ENCODE data around the gene SOX8. TPM values are rescaled to one million over a fixed set of nuclear protein-coding genes. Genes with fewer than 3 reads are reported as not detected.

SOX8 gene
- total RNA-seq, 8 experiments from 2014 or later, result 0.51 to 16.3 (median 4.2) TPM

DNA sequence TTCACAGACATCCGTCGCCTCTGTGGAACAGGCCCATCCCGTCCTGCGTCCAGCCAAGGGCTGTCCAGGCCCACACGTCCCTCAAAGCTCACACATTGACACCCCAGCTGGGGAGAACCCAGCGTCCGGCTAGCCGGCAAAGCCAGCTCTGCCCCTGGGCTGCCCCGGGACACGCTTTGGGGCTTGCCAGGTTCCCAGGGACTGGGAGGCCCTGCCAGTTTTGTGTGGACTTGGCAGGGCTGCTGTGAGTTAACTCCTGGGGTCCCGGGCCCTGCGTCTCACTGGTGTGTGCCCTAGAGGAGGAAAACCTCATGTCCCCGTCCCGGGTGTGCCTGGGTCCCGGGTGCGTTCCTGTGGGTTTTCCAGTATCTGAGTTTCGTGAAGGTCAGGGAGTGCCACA is 6.3 kb downstream of the SOX8 start:
- no peak for ATAC-seq (replicated peaks in 6 of 8)
- in situ Hi-C loops (cut with MboI; ENCODE audit: low pct_unique_long_range_greater_than_20kb in 2 of 9, low sequenced_read_pairs in 9 of 9, unreplicated experiment in 9 of 9), result no loop called here
- no peak overlapping the region for H3K27ac ChIP-seq
- WGBS, 10 experiments, result 50 to 70% methylated on average over 2 of the region's 17 CpGs; no CpG with 5 or more reads in 8 of the 10 experiments
- no peak overlapping the region for H3K4me3 ChIP-seq
- peaks cover 48 to 52% of the 10 kb centered on the region in 2 donors for H3K4me1 ChIP-seq (replicated peaks in 1 of 2)

DNA sequence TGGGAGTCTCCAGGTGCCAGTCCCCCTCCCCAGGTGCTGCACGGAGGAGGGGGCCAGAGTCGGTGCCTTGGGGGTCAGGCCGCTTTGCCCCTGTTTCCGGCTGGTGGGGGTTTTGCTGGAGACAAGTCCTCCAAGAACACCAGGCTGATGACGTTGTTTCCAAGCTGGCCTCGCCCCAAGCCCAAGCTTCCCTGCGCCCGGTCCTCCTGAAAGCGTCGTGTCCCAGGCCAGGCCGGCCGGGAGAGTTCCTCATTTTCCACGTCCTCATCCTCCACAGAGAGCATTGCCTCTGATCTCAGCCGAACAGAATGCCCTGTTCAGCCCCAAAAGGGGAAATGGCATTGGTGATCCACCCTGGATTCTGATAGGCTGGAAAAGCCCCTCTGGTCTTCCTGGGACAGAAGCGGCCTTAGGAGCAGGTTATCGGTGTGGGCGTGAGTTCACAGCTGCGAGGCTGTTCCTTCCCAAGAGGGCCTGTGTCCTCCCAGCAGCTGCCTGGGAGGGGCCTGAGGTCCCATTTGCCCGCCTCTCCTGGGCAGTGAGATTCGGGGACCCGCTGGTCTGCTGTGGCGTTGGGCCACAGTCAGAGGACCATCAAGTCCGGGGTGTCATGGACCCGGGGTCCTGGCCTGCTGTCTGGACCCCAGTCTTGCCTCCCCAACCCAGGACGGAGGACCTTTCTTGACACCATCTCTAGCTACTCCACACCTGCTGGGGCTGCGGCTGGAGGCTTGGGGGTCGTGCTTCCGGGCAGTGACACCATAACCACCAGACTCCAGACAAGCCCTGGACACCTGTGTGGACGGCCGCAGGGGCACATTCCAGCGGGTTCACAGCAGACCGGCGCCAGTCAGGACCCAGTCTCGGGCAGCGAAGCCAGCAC is 7.1 kb downstream of the SOX8 start:
- Histone ChIP-seq H3K4me3 (no peak overlapping the region), H3K4me1 (replicated peaks in 1 of 2) (peaks cover 44 to 49% of the 10 kb centered on the region in 2 donors), H3K27ac (no peak overlapping the region)
- no peak for ATAC-seq (replicated peaks in 6 of 8)
- in situ Hi-C loops (cut with MboI; ENCODE audit: low pct_unique_long_range_greater_than_20kb in 2 of 9, low sequenced_read_pairs in 9 of 9, unreplicated experiment in 9 of 9), result no loop called here
- 20 to 100% (median 55%) methylated on average over 3 to 8 of the region's 35 CpGs; no CpG with 5 or more reads in 6 of the 10 experiments for WGBS, 10 experiments

DNA sequence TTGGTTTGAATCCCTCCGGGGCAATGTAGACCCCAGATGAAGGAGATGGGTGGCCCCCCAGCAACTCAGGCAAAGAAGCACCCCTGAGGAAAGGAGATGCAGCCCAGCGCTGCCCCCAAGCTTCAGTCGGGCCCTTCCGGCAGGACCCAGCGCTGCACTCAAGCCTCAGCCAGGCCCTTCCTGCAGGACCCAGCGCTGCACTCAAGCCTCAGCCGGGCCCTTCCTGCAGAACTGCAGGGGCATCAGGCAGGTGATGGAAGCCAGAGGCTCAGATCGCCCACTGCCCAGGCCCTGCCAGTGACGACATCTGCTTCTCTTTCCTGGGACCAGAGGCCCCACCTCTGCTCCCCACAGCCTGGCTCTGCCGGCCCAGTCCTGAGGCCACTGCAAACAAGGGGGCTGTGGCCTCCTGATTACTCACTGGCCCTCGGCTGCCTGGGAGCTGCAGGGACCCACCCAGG is 7.8 kb downstream of the SOX8 start:
- peaks cover 38 to 45% of the 10 kb centered on the region in 2 donors for H3K4me1 ChIP-seq (replicated peaks in 1 of 2)
- in situ Hi-C loops (cut with MboI; ENCODE audit: low pct_unique_long_range_greater_than_20kb in 2 of 9, low sequenced_read_pairs in 9 of 9, unreplicated experiment in 9 of 9), result no loop called here
- 0 to 59% (median 38%) methylated on average over 1 to 4 of the region's 11 CpGs; no CpG with 5 or more reads in 5 of the 10 experiments for WGBS, 10 experiments
- no peak overlapping the region for H3K27ac ChIP-seq
- peak in 5 of 8 experiments; percentile 16 to 48 (median 27) for ATAC-seq (replicated peaks in 6 of 8)
- no peak overlapping the region for H3K4me3 ChIP-seq

DNA sequence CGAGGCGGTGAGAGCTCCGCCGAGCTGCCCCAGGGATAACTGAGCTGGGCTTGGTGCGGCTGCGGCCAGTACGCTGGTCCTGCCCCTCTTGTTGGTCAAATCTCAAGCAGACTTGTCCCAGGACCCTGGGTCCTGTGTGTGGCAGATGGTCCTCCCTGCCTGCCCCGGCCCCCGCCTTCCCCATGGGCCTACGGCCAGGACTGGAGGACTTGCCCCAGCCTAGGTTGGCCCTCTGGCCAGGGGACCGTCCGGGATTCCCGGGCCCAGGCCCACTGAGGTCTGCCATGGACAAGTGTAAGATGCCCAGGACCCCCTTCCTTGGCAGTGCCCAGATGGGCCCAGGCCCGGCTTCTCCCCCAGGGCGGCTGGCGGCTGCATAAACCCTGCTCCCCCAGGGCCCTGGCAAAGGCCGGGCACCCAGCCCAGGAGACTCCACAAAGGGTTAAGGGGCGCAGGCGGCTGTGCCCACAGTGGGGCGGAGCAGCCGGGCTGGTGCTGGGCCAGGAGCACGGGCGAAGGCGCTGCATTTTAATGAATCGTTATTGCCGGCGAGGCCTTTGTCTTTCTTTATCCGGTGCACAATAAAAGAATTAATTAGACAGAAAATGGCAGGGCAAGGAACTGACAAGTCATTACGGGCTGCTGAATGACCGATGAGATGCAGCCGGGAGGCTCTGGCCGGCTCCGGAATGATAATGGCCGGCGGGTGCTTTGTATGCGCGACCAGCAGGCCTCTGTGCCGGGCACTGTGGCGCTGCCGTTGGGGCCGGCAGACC is 9.1 kb downstream of the SOX8 start:
- in situ Hi-C loops (cut with MboI; ENCODE audit: low pct_unique_long_range_greater_than_20kb in 2 of 9, low sequenced_read_pairs in 9 of 9, unreplicated experiment in 9 of 9), result no loop called here
- Histone ChIP-seq H3K27ac (peak overlapping the region; percentile 87 to 94), H3K4me3 (peak overlapping the region in 1 of 5 donors; percentile 20), H3K4me1 (replicated peaks in 1 of 2) (peaks cover 38 to 45% of the 10 kb centered on the region in 2 donors)
- WGBS, 10 experiments, result 0 to 100% (median 45%) methylated on average over 1 to 3 of the region's 41 CpGs; no CpG with 5 or more reads in 6 of the 10 experiments
- peak in 5 of 8 experiments; percentile 55 to 75 (median 74) for ATAC-seq (replicated peaks in 6 of 8)

DNA sequence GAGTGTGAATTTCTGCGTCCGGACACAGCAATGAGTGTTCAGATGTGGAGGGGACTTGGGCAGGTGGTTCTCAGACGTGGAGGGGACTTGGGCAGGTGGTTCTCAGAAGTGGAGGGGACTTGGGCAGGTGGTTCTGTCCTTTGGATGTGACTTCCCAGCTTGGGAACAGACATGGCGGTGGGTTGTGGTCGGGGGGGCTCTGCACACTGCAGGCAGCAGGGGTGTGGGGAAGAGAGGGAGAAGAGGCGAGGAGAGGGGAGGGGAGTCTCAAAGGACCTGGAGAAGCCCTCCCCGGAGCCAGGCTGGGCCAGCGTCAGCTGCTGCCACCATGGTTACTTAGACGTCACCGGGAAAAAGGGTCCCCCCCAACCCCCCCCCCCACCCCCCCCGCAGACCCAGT is 9.8 kb downstream of the SOX8 start:
- in situ Hi-C loops (cut with MboI; ENCODE audit: low pct_unique_long_range_greater_than_20kb in 2 of 9, low sequenced_read_pairs in 9 of 9, unreplicated experiment in 9 of 9), result no loop called here
- H3K27ac ChIP-seq, result peak overlapping the region; percentile 87 to 94
- ATAC-seq (replicated peaks in 6 of 8), result peak in 5 of 8 experiments; percentile 51 to 68 (median 64)
- peak overlapping the region in 1 of 5 donors; percentile 20 for H3K4me3 ChIP-seq
- H3K4me1 ChIP-seq (replicated peaks in 1 of 2), result peaks cover 42 to 46% of the 10 kb centered on the region in 2 donors
- 18% methylated on average over 2 of the region's 11 CpGs; no CpG with 5 or more reads in 9 of the 10 experiments for WGBS, 10 experiments

DNA sequence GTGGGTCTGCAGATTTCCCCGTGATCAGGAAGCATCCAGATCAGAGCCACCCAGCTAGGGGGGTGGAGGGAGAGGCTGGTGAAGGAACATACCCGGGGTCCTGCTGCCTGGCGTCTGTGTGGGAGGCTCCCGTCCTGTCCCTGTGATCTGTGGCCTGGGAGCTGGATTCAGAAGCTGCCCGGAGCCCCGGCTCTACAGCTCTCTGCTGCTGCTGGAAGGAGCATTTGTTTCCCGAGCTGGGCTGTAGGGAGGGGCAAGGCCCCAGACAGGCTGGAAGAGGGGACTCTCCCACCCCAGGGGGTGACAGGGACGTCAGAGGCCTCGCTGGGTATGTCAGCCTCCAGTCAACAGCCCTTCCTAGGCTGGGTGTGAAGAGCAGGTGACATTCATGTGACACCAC is 10.2 kb downstream of the SOX8 start:
- WGBS, 10 experiments, result 14% methylated on average over 2 of the region's 9 CpGs; no CpG with 5 or more reads in 9 of the 10 experiments

DNA sequence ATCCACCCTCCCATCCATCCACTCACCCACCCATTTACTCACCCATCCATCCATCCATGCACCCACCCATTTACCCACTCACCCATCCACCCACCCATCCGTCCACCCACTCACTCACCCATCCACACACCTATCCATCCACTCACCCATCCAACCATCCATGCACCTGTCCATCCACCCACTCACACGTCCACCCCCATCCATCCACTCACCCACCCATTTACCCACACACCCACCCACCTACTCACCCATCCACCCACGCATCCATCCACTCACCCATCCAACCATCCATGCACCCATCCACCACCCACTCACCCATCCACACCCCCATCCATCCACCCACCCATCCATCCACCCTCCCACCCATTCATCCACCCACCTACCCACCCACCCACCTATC is 12.2 kb downstream of the SOX8 start:
- in situ Hi-C loops (cut with MboI; ENCODE audit: low pct_unique_long_range_greater_than_20kb in 2 of 9, low sequenced_read_pairs in 9 of 9, unreplicated experiment in 9 of 9), result no loop called here
- Histone ChIP-seq H3K4me1 (replicated peaks in 1 of 2) (peaks cover 56 to 60% of the 10 kb centered on the region in 2 donors), H3K27ac (no peak overlapping the region), H3K4me3 (no peak overlapping the region)
- no CpG with 5 or more reads among the region's 3 CpGs for WGBS, 10 experiments
- ATAC-seq (replicated peaks in 6 of 8), result no peak

More for the DNA sequence above, 10.2 kb downstream of the SOX8 start:
- in situ Hi-C loops (cut with MboI; ENCODE audit: low pct_unique_long_range_greater_than_20kb in 2 of 9, low sequenced_read_pairs in 9 of 9, unreplicated experiment in 9 of 9), result no loop called here
- peak overlapping the region; percentile 87 to 94 for H3K27ac ChIP-seq
- H3K4me3 ChIP-seq, result peak overlapping the region in 1 of 5 donors; percentile 8
- peaks cover 46 to 51% of the 10 kb centered on the region in 2 donors for H3K4me1 ChIP-seq (replicated peaks in 1 of 2)
- ATAC-seq (replicated peaks in 6 of 8), result peak in 5 of 8 experiments; percentile 16 to 62 (median 44)

DNA sequence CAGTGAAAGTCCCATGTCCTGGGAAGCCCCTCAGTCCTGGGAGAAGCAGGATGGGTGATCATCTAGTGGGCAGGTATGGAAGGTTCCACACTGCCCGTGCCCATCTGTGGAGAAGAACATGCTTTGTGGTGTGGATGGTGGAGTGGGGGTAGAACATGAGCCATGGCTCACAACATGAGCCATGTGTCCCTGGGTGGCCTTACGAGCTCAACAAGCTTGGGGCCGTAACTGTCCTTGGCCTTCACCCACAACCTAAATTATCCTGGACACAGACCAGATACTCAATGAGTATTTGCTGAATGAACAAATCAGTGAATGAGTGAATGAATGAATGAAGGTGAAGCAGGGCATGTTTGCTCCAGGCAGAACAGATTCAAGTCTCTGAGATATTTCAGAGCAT is 13.5 kb downstream of the SOX8 start:
- H3K4me3 ChIP-seq, result no peak overlapping the region
- in situ Hi-C loops (cut with MboI; ENCODE audit: low pct_unique_long_range_greater_than_20kb in 2 of 9, low sequenced_read_pairs in 9 of 9, unreplicated experiment in 9 of 9), result no loop called here
- 22 to 100% (median 80%) methylated on average over 1 to 3 of the region's 3 CpGs; no CpG with 5 or more reads in 3 of the 10 experiments for WGBS, 10 experiments
- no peak overlapping the region for H3K27ac ChIP-seq
- peaks cover 46% of the 10 kb centered on the region in 2 donors for H3K4me1 ChIP-seq (replicated peaks in 1 of 2)
- no peak for ATAC-seq (replicated peaks in 6 of 8)

DNA sequence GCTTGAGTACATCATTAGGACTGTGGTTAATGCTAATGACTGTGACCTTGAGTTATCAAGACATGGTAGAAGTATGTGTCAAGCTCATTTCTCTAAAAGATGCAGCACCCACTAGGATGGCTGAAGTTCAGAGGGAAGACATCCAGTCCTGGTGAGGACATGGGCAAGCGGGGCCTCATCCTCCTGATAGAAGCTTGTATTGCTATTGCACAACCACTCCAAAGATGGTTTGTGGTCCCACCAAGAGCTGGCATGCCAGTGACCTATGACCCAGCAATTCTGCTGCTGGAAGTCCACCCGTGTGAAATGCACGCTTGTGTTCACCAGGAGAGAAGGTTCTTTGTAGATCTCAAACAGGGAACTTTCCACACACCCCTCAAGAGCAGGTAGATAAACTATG is 14.2 kb downstream of the SOX8 start:
- no peak for ATAC-seq (replicated peaks in 6 of 8)
- Histone ChIP-seq H3K4me3 (no peak overlapping the region), H3K27ac (no peak overlapping the region), H3K4me1 (replicated peaks in 1 of 2) (peaks cover 39% of the 10 kb centered on the region in 2 donors)
- in situ Hi-C loops (cut with MboI; ENCODE audit: low pct_unique_long_range_greater_than_20kb in 2 of 9, low sequenced_read_pairs in 9 of 9, unreplicated experiment in 9 of 9), result no loop called here
- WGBS, 10 experiments, result 20 to 100% (median 87%) methylated on average over 1 to 3 of the region's 3 CpGs; no CpG with 5 or more reads in 4 of the 10 experiments

DNA sequence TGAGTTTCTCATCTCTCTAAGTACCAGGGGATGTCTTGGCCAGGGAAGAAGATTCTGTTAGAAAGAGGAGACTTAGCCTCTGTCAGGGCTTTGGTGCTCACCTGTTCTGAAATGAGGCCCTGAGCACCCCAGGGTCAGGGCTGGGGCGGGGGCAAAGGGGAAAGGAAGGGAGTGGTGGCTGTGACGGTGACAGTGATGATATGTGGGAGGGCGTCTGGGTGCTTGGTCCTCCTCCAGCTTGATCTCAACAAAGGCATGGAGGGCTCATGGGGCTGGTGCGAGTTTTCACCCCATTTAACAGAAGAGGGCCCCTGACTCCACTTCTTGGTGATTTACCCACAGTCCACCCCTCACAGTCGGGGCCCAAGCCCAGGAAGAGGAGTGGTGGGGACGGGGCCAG is 15.1 kb downstream of the SOX8 start:
- 17 to 50% methylated on average over 1 of the region's 6 CpGs; no CpG with 5 or more reads in 8 of the 10 experiments for WGBS, 10 experiments
- in situ Hi-C loops (cut with MboI; ENCODE audit: low pct_unique_long_range_greater_than_20kb in 2 of 9, low sequenced_read_pairs in 9 of 9, unreplicated experiment in 9 of 9), result no loop called here

DNA sequence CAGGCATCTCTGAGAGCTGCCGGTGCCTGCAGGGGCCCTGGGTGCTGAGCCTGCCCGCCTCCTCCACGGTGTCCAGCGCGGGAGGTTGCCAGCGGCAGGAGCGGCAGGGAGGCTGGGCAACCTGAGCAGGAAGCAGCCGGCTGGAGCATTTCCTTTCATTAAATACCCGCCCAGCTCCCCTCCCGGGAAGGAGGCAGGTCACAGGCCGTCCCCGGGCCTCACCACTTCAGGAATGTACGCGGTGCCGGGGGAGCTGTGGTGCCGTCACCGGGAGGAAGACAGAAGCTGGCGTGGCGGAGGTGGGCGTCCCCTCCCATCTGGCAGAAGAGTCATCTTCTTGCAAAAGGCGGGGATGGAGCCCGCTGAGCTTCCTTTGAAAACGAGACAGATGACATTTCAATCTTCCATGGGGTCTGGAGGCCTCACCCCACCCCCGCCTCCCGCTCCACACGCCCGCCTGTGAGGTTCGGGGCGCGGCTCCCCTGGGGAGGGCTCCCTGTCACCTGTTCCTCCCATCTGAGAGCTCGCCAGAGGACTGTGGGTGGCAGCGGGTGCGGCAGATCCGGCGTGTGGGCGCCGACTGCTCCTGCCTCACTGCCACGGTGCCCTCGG is 16.0 kb downstream of the SOX8 start:
- ATAC-seq (replicated peaks in 6 of 8), result peak; percentile 70 to 94 (median 90)
- WGBS, 10 experiments, result 0 to 100% (median 29%) methylated on average over 1 to 7 of the region's 39 CpGs; no CpG with 5 or more reads in 6 of the 10 experiments
- peak overlapping the region in 2 of 5 donors; percentile 6 to 22 for H3K4me3 ChIP-seq
- in situ Hi-C loops (cut with MboI; ENCODE audit: low pct_unique_long_range_greater_than_20kb in 2 of 9, low sequenced_read_pairs in 9 of 9, unreplicated experiment in 9 of 9), result no loop called here
- peaks cover 25 to 30% of the 10 kb centered on the region in 2 donors for H3K4me1 ChIP-seq (replicated peaks in 1 of 2)
- H3K27ac ChIP-seq, result peak overlapping the region; percentile 79 to 95

More for the DNA sequence above, 15.1 kb downstream of the SOX8 start:
- H3K27ac ChIP-seq, result peak overlapping the region; percentile 79 to 95
- peak overlapping the region in 1 of 5 donors; percentile 22 for H3K4me3 ChIP-seq
- no peak for ATAC-seq (replicated peaks in 6 of 8)
- peaks cover 30% of the 10 kb centered on the region in 2 donors for H3K4me1 ChIP-seq (replicated peaks in 1 of 2)

DNA sequence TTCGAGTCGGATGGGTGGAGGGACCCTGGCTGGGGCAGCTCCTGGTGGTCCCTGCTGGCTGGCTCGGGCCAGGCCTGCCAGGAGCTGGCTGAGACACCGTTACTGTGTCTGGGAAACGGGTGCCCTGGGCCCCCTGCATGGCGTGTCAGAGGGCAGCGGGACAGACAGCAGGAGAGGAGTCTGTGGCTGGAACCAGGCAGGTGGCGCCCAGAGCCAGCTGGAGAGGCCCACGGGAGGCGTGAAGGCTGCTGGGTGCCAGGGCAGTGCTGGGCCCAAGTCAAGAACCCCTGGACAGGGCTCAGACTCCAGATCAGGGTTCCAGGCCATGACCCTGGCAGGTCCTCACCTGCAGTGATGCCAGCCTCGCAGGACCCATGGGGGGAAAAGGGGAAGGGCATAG is 16.6 kb downstream of the SOX8 start:
- peak overlapping the region in 1 of 2 donors; percentile 95 for H3K27ac ChIP-seq
- ATAC-seq (replicated peaks in 6 of 8), result peak in 1 of 8 experiments; percentile 0
- peaks cover 30 to 37% of the 10 kb centered on the region in 2 donors for H3K4me1 ChIP-seq (replicated peaks in 1 of 2)
- in situ Hi-C loops (cut with MboI; ENCODE audit: low pct_unique_long_range_greater_than_20kb in 2 of 9, low sequenced_read_pairs in 9 of 9, unreplicated experiment in 9 of 9), result no loop called here
- WGBS, 10 experiments, result 20 to 100% (median 49%) methylated on average over 1 to 6 of the region's 11 CpGs; no CpG with 5 or more reads in 6 of the 10 experiments
- no peak overlapping the region for H3K4me3 ChIP-seq

All from motor neuron (in vitro differentiated cells).